Measurements from ENCODE around the gene CTU2. TPM values are rescaled to one million over a fixed set of nuclear protein-coding genes. Genes with fewer than 3 reads are reported as not detected.

The CTU2 gene
- total and polyA plus RNA-seq, 9 of the 15 experiments (the other 6 are each of a cell fraction or from before 2014, with no cell fraction given), result 1.3 to 105 (median 23.2) TPM

- no peak for TF ChIP-seq TRIM25 (IDR thresholded peaks at IDR 0.05; ENCODE audit: borderline replicate concordance)
- TF ChIP-seq WHSC1 (IDR thresholded peaks at IDR 0.05; ENCODE audit: low read length), result no peak
- peak; percentile 89 for TF ChIP-seq REST (IDR thresholded peaks at IDR 0.05; ENCODE audit: borderline replicate concordance)
- TF ChIP-seq REST (CRISPR knock-in tag; IDR thresholded peaks at IDR 0.05; ENCODE audit: low read depth), result peak; percentile 50; the same call in 1 of the 2 replicates
- no peak for TF ChIP-seq MIER1 (IDR thresholded peaks at IDR 0.05; ENCODE audit: low read depth)
- no peak for TF ChIP-seq CBFA2T2 (conservative IDR thresholded peaks at IDR 0.05)
- no peak for TF ChIP-seq FOXJ3 (CRISPR knock-in tag; IDR thresholded peaks at IDR 0.05)
- TF ChIP-seq ZNF347 (CRISPR knock-in tag; IDR thresholded peaks at IDR 0.05; ENCODE audit: low read depth), result no peak
- TF ChIP-seq XRCC3 (IDR thresholded peaks at IDR 0.05), result no peak
- peak; percentile 60 for TF ChIP-seq HCFC1 (IDR thresholded peaks at IDR 0.05; ENCODE audit: low read depth, low read length)
- TF ChIP-seq, protein P1, sequence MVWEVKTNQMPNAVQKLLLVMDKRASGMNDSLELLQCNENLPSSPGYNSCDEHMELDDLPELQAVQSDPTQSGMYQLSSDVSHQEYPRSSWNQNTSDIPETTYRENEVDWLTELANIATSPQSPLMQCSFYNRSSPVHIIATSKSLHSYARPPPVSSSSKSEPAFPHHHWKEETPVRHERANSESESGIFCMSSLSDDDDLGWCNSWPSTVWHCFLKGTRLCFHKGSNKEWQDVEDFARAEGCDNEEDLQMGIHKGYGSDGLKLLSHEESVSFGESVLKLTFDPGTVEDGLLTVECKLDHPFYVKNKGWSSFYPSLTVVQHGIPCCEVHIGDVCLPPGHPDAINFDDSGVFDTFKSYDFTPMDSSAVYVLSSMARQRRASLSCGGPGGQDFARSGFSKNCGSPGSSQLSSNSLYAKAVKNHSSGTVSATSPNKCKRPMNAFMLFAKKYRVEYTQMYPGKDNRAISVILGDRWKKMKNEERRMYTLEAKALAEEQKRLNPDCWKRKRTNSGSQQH (CRISPR knock-in tag; IDR thresholded peaks at IDR 0.05), result no peak
- TF ChIP-seq, protein P2, sequence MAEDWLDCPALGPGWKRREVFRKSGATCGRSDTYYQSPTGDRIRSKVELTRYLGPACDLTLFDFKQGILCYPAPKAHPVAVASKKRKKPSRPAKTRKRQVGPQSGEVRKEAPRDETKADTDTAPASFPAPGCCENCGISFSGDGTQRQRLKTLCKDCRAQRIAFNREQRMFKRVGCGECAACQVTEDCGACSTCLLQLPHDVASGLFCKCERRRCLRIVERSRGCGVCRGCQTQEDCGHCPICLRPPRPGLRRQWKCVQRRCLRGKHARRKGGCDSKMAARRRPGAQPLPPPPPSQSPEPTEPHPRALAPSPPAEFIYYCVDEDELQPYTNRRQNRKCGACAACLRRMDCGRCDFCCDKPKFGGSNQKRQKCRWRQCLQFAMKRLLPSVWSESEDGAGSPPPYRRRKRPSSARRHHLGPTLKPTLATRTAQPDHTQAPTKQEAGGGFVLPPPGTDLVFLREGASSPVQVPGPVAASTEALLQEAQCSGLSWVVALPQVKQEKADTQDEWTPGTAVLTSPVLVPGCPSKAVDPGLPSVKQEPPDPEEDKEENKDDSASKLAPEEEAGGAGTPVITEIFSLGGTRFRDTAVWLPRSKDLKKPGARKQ (CRISPR knock-in tag; IDR thresholded peaks at IDR 0.05), result 0 out of 2 replicates have a peak, but pooled peaks have one; percentile 61
Observed at GRCh38 chr16:88737298-88738150, 31.2 kb downstream of the CTU2 start (continued).
